BJ (cell line): ENCODE results near the gene NDUFA7. TPM values are rescaled to one million over a fixed set of nuclear protein-coding genes. Genes with fewer than 3 reads are reported as not detected.
"Not testable (repeated sequence)": the region's sequence is repeated elsewhere in the genome, so short reads cannot be mapped to it uniquely, and the experiment has no call there.

Source experiments
- CTCF ChIA-PET: fragments of 350-600 bp; formaldehyde crosslinking; extraction: SDS; loops from one replicate; lab custom pipeline; 2021; ENCODE audit warnings: antibody characterized with exemption, inconsistent platforms; lab: Yijun Ruan, JAX
- POLR2A ChIA-PET: fragments of 300-600 bp; sonication (Branson Sonifier 250); formaldehyde crosslinking; extraction: SDS; loops from one replicate; lab custom pipeline; 2021; ENCODE audit warnings: antibody characterized with exemption; lab: Charles Lee
- DNase-seq: peaks from one replicate; pipeline ENCODE4 v3.0.0-alpha.2; 2011; ENCODE audit warnings: low read depth
- H3K27me3 ChIP-seq: 2 replicates; pipeline ENCODE4 v1.6.0; 2011; ENCODE audit warnings: low read length; ENCODE audit not compliant: control insufficient read depth, insufficient read depth
- H3K36me3 ChIP-seq: 2 replicates; pipeline ENCODE4 v1.5.1; 2011; ENCODE audit warnings: low read length; ENCODE audit not compliant: control insufficient read depth, insufficient read depth
- H3K4me3 ChIP-seq: 2 replicates; pipeline ENCODE4 v1.5.1; 2011; ENCODE audit warnings: low read depth, mild to moderate bottlenecking, control low read depth, low read length
- CTCF ChIP-seq: IDR thresholded peaks from 2 replicates; pipeline ENCODE4 v1.5.1; 2011; ENCODE audit warnings: low read depth, mild to moderate bottlenecking, control low read depth, inconsistent platforms, low read length, moderate library complexity; ENCODE audit not compliant: insufficient read depth
- polyA plus RNA-seq: library from polyadenylated mRNA; depleted of rRNA; stranded (reverse); fragments of >200 nt; gene quantifications from 2 replicates; pipeline ENCODE4 v1.2.3, GENCODE V29; 2011

The NDUFA7 gene
- polyA plus RNA-seq, 1 experiment = 48.3 TPM

GRCh38 chr19:8343483-8343844 lies 22.3 kb upstream of the NDUFA7 start:
- TF ChIP-seq CTCF = no peak
- DNase-seq = no peak
- ChIA-PET POLR2A (no interaction called here), CTCF (interaction anchor here (0.6 to 4.1 kb wide), 4 partner anchors 10 to 237 kb away, joined by 3 to 19 read pairs (median 6); no protein-coding TSS in a partner anchor)
- H3K4me3 ChIP-seq = no peak overlapping the region
- peaks cover 21% of the 10 kb centered on the region for H3K27me3 ChIP-seq
- H3K36me3 ChIP-seq = no peaks in the 10 kb centered on the region

- Histone ChIP-seq H3K36me3 (no peaks in the 10 kb centered on the region), H3K27me3 (peaks cover 21% of the 10 kb centered on the region), H3K4me3 (peak within 1 kb of the TSS; percentile 35)
- no peak for TF ChIP-seq CTCF
- ChIA-PET POLR2A (no interaction called here), CTCF (interaction anchor here (0.6 to 4.1 kb wide), 4 partner anchors 11 to 238 kb away, joined by 3 to 19 read pairs (median 6); no protein-coding TSS in a partner anchor)
- no peak for DNase-seq
Observed at GRCh38 chr19:8342684-8343482, 21.7 kb upstream of the NDUFA7 start, which contains the start of gene KANK3. TSS of gene KANK3 (minus strand) at chr19:8343262. CDS start at chr19:8337828, 5,434 bp downstream.

GRCh38 chr19:8342316-8342683 lies 21.1 kb upstream of the NDUFA7 start:
- DNase-seq = no peak
- CTCF ChIA-PET = interaction anchor here (0.7 to 4.1 kb wide), 2 partner anchors 12 to 164 kb away, joined by 3 to 19 read pairs; no protein-coding TSS in a partner anchor
- H3K4me3 ChIP-seq = no peak overlapping the region
- TF ChIP-seq CTCF = no peak
- peaks cover 21% of the 10 kb centered on the region for H3K27me3 ChIP-seq
- H3K36me3 ChIP-seq = no peaks in the 10 kb centered on the region
- POLR2A ChIA-PET = no interaction called here

GRCh38 chr19:8341504-8341903 lies 20.3 kb upstream of the NDUFA7 start:
- DNase-seq, H3K36me3 ChIP-seq, H3K4me3 ChIP-seq, POLR2A ChIA-PET: not testable (repeated sequence)
- H3K27me3 ChIP-seq = peaks cover 25% of the 10 kb centered on the region
- CTCF ChIA-PET = interaction anchor here (0.7 to 1.1 kb wide), 4 partner anchors 11 to 165 kb away, joined by 3 to 6 read pairs (median 4); no protein-coding TSS in a partner anchor

GRCh38 chr19:8340341-8341096 lies 19.3 kb upstream of the NDUFA7 start:
- DNase-seq = no peak
- no peak overlapping the region for H3K4me3 ChIP-seq
- no peak for TF ChIP-seq CTCF
- H3K36me3 ChIP-seq = no peaks in the 10 kb centered on the region
- H3K27me3 ChIP-seq = peaks cover 29% of the 10 kb centered on the region
- POLR2A ChIA-PET = no interaction called here
- CTCF ChIA-PET = interaction anchor here (1.1 kb wide), 1 partner anchor 14 kb away, joined by 3 read pairs; no protein-coding TSS in a partner anchor
